Measurements from ENCODE around the gene UBE2M.

The UBE2M gene

GRCh38 chr19:58566989-58567388 is 8.6 kb upstream of the UBE2M start:
- ATAC-seq (replicated peaks; ENCODE audit: extremely low read depth, poor library complexity, severe bottlenecking) (no peak), DNase-seq (ENCODE audit: low spot score in 2 of 2) (no peak)
- H3K4me1 Mint-ChIP-seq = peaks cover 23% of the 10 kb centered on the region

DNA sequence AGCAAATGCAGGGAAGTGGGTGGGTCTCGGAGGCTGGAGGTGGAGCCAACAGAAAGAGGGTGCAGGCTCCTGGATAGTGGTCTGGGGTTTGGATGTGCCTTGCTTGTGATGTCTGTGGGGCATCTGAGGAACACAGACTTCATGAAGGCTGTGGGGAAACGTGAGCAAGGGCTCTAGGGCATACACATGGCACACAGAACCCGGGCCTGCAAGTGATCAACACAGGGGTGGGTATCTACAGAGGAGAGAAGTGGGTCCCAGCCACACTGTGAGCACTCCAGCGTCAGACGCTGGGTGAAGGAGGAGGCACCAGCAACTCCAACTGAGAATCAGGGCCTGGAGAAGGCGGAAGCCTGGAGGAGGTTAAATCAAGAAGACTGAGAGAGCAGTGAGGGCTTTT is 5.4 kb upstream of the UBE2M start:
- peaks cover 43% of the 10 kb centered on the region for H3K4me1 Mint-ChIP-seq
- H3K27ac Mint-ChIP-seq (ENCODE audit: low read depth) = no peak overlapping the region
- DNase-seq (ENCODE audit: low spot score in 2 of 2) (no peak), ATAC-seq (replicated peaks; ENCODE audit: extremely low read depth, poor library complexity, severe bottlenecking) (no peak)
- peaks cover 19% of the 10 kb centered on the region for H3K36me3 Mint-ChIP-seq (ENCODE audit: insufficient read depth)
- H3K9me3 Mint-ChIP-seq = no peaks in the 10 kb centered on the region
- peak overlapping the region; percentile 16 for H3K4me3 Mint-ChIP-seq
- H3K27me3 Mint-ChIP-seq = no peaks in the 10 kb centered on the region

More at GRCh38 chr19:58566989-58567388, 8.6 kb upstream of the UBE2M start:
- Mint-ChIP-seq H3K27ac (ENCODE audit: low read depth) (no peak overlapping the region), H3K27me3 (no peaks in the 10 kb centered on the region), H3K4me3 (no peak overlapping the region), H3K36me3 (ENCODE audit: insufficient read depth) (peaks cover 11% of the 10 kb centered on the region), H3K9me3 (no peaks in the 10 kb centered on the region)

DNA sequence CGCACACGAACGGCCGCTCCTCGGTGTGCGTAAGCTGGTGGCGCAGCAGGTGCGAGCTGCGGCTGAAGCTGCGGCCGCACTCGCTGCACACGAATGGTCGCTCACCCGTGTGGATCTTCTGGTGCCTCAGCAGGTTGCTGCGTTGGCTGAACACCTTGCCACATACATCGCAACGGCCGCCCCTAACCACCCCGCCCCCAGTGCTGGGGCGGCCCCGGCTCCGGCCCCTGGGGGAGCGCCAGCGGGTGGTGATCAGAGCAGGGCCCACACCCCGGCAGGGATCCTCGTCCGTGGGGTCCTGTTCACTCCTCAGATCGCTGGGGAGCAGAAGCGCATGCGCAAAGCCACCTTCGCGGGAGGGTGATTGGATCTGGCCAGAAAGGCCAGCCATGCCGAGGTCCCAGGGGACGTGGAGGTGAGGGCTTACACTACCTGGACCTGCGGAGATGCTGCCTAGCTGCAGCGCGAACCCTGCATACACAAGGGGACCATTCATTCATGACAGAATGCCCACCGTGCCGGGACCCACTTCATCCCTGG is 4.7 kb upstream of the UBE2M start:
- no peaks in the 10 kb centered on the region for H3K27me3 Mint-ChIP-seq
- no peak for DNase-seq (ENCODE audit: low spot score in 2 of 2)
- H3K4me3 Mint-ChIP-seq = peak overlapping the region; percentile 96
- ATAC-seq (replicated peaks; ENCODE audit: extremely low read depth, poor library complexity, severe bottlenecking) = no peak
- H3K27ac Mint-ChIP-seq (ENCODE audit: low read depth) = no peak overlapping the region
- peaks cover 42% of the 10 kb centered on the region for H3K4me1 Mint-ChIP-seq
- H3K36me3 Mint-ChIP-seq (ENCODE audit: insufficient read depth) = peaks cover 23% of the 10 kb centered on the region
- H3K9me3 Mint-ChIP-seq = no peaks in the 10 kb centered on the region

DNA sequence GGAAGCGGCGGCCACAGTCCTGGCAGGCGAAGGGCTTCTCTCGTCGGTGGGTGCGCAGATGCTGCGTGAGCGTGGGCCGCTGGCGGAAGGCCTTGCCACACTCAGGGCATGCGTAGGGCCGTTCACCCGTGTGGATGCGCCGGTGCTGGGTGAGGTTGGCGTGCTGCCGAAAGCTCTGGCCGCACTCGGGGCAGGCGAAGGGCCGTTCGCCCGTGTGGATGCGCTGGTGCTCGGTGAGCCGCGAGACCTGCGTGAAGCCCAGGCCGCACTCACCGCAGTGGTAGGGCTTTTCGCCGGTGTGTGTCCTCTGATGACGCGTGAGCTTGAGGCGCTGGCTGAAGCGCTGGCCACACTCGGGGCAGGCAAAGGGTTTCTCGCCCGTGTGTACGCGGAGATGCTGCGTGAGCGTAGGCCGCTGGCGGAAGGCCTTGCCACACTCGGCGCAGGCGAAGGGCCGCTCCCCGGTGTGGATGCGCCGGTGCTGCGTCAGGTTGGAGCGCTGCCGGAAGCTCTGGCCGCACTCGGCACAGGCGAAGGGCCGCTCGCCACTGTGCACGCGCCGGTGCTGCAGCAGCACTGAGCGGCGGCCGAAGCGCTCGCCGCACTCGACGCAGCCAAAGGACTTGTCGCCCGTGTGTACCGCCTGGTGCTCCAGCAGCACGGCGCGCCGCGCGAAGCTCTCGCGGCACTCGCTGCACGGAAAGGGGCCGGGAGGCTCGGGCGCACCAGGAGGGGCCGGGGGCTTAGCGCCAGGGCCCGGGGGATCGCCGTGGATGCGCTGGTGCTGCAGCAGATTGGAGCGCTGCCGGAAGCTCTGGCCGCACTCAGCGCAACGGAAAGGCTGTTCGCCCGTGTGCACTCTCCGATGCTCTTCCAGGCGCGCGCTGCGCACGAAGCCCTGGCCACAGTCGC is 4.0 kb upstream of the UBE2M start:
- H3K36me3 Mint-ChIP-seq (ENCODE audit: insufficient read depth) = peaks cover 28% of the 10 kb centered on the region
- H3K27me3 Mint-ChIP-seq = no peaks in the 10 kb centered on the region

GRCh38 chr19:58561373-58562121 is 3.1 kb upstream of the UBE2M start:
- H3K4me1 Mint-ChIP-seq = peaks cover 56% of the 10 kb centered on the region
- peaks cover 32% of the 10 kb centered on the region for H3K36me3 Mint-ChIP-seq (ENCODE audit: insufficient read depth)
- ATAC-seq (replicated peaks; ENCODE audit: extremely low read depth, poor library complexity, severe bottlenecking) (no peak), DNase-seq (ENCODE audit: low spot score in 2 of 2) (no peak)
- no peaks in the 10 kb centered on the region for H3K27me3 Mint-ChIP-seq
- H3K27ac Mint-ChIP-seq (ENCODE audit: low read depth) = no peak overlapping the region
- H3K4me3 Mint-ChIP-seq = peak overlapping the region; percentile 96
- H3K9me3 Mint-ChIP-seq = no peaks in the 10 kb centered on the region

More for the DNA sequence above, 4.0 kb upstream of the UBE2M start:
- no peak overlapping the region for H3K27ac Mint-ChIP-seq (ENCODE audit: low read depth)
- no peaks in the 10 kb centered on the region for H3K9me3 Mint-ChIP-seq
- H3K4me3 Mint-ChIP-seq = peak overlapping the region; percentile 96
- peaks cover 48% of the 10 kb centered on the region for H3K4me1 Mint-ChIP-seq
- DNase-seq (ENCODE audit: low spot score in 2 of 2) (no peak), ATAC-seq (replicated peaks; ENCODE audit: extremely low read depth, poor library complexity, severe bottlenecking) (no peak)

DNA sequence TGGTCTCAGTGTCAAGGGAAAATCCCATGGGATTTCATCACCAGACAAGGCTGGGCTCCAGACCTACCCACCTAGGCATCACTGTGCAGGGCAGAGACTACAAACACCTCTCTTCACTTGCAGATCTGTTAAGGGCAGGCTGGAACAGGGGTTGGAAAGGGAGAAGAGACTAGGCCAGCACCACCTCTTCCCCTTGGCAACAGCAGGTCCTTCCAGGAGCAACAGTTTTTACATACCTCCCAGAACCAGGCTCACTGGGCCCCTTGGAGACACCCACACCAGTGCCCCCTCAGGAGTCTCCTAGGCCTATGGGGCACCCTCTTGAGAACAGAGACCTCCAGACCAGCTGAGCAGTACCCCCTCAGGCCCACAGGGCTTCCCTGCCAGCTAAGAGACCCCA is 2.5 kb upstream of the UBE2M start:
- no peak for ATAC-seq (replicated peaks; ENCODE audit: extremely low read depth, poor library complexity, severe bottlenecking)
- DNase-seq (ENCODE audit: low spot score in 2 of 2) = no peak
- peak overlapping the region; percentile 13 for H3K27ac Mint-ChIP-seq (ENCODE audit: low read depth)
- H3K36me3 Mint-ChIP-seq (ENCODE audit: insufficient read depth) = peaks cover 32% of the 10 kb centered on the region
- peak overlapping the region; percentile 96 for H3K4me3 Mint-ChIP-seq
- no peaks in the 10 kb centered on the region for H3K27me3 Mint-ChIP-seq
- H3K9me3 Mint-ChIP-seq = no peaks in the 10 kb centered on the region
- H3K4me1 Mint-ChIP-seq = peaks cover 62% of the 10 kb centered on the region

DNA sequence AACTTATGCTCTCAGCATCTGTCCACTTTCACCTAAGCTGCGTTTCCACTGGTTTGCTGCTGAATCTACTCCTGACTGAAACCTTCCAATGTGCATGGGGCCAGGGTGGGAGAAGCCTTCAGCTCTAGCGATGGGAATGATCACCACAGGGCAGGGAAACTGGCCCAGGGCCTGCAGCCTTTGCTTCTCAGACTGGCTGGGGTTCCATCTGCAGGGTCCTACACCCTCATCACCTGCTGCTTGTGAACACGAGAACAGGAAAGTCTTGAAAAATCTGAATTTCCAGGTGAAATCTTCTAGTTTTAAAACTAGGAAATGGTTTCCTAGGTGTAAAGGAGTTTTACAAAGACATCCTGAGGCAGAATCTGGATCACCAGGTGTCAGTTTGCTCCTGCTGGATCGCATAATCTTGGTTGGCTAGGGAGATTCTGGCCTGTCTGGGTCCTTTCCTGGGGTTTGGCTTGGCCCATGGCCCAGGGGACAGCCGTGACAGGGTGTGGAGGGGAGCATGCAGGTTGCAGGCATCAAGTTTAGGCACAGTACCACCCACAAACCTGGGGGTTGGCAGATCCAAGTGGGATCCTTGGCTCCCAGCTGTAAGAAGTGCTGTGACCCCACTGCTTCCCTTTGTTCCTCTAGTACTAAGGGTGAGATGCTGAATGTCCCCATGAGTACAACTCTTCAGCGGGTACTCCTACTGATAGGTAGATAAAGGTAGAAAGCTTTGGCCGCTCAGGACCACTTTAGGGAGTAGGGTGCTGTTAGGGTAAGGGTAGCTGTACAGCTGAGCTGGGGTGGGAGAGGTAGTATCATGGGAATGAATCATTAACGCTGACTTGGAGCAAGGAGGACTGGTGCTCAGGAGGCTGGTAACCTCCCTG is 1.8 kb upstream of the UBE2M start:
- Mint-ChIP-seq H3K36me3 (ENCODE audit: insufficient read depth) (peaks cover 29% of the 10 kb centered on the region), H3K4me3 (peak overlapping the region; percentile 96), H3K9me3 (no peaks in the 10 kb centered on the region), H3K4me1 (peaks cover 65% of the 10 kb centered on the region), H3K27me3 (no peaks in the 10 kb centered on the region), H3K27ac (ENCODE audit: low read depth) (peak overlapping the region; percentile 94)
- no peak for DNase-seq (ENCODE audit: low spot score in 2 of 2)
- ATAC-seq (replicated peaks; ENCODE audit: extremely low read depth, poor library complexity, severe bottlenecking) = no peak

DNA sequence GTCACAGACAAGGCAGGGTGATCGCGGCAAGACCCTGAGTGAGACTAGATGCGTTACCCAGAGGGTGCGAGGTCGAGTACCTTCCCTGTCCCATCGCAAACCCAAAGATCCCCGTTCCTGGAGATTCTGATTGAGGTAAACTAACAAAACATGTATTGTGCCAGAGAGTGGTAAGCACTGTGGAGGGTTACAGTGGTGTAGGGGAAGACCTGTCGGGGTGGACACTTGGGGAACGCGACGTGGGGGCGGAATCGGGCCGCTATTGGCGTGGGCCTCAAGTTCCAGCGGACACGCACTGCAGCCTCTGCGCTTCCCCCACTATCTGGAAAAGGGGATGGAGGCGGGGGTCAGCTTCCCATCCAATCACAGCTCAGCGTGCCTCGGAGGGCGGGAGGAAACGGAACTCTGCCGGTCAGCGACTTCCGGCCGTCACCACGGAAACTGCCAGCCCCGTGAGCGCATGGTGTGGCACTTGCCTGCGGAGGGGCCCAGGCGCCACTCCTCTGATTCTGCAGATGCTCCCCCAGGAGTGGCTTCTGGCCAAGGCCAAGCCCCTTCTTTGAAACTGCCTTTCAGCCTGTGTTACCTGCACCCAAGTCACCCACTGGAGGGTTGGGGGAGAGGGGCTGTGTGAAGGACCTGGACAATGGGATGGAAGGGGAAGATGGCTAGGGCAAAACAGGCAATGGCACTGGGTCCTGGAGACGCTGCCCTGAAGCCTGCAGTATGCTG is 1.0 kb upstream of the UBE2M start:
- Mint-ChIP-seq H3K27ac (ENCODE audit: low read depth) (peak overlapping the region; percentile 94), H3K36me3 (ENCODE audit: insufficient read depth) (peaks cover 36% of the 10 kb centered on the region), H3K4me3 (peak overlapping the region; percentile 96), H3K4me1 (peaks cover 72% of the 10 kb centered on the region), H3K9me3 (no peaks in the 10 kb centered on the region), H3K27me3 (no peaks in the 10 kb centered on the region)
- ATAC-seq (replicated peaks; ENCODE audit: extremely low read depth, poor library complexity, severe bottlenecking) = no peak
- DNase-seq (ENCODE audit: low spot score in 2 of 2) = no peak

DNA sequence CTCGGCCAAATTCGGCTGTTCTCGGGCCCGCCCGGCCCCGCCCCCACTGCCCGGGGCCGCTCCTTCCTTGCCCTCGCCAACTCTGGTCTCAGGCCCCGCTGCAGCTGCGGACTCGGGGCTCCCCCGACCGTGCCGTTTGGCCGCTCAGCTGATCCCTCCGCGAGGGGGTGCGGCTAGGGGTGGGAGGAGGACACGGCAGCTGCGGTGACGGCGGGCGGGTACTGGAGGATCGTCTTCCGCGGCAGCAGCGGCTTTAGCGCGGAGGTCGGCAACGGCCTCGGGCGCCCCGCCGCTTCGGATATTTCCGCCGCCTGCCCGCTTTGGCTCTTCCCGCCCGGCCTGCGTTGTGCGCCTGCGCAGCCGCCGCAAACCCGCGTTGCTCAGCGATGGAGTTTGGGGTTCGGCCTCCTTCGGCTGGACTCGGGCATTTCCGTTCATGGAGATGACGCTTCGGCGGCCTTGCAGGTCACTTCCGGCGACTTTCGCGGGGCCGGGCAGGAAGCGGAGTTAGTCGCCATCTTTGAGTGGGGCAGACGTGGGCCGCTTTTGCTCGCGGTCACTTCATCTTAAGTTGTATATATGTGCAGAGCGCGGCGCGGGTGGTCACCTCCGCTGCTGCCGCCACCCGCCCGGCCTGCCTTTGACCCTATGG is 338 bp upstream of the UBE2M start:
- ATAC-seq (replicated peaks; ENCODE audit: extremely low read depth, poor library complexity, severe bottlenecking) = peak; percentile 70
- peaks cover 37% of the 10 kb centered on the region for H3K36me3 Mint-ChIP-seq (ENCODE audit: insufficient read depth)
- H3K9me3 Mint-ChIP-seq = no peaks in the 10 kb centered on the region
- peak overlapping the region; percentile 96 for H3K4me3 Mint-ChIP-seq
- peaks cover 76% of the 10 kb centered on the region for H3K4me1 Mint-ChIP-seq
- H3K27me3 Mint-ChIP-seq = no peaks in the 10 kb centered on the region
- peak overlapping the region; percentile 94 for H3K27ac Mint-ChIP-seq (ENCODE audit: low read depth)
- peak; percentile 100 for DNase-seq (ENCODE audit: low spot score in 2 of 2)

DNA sequence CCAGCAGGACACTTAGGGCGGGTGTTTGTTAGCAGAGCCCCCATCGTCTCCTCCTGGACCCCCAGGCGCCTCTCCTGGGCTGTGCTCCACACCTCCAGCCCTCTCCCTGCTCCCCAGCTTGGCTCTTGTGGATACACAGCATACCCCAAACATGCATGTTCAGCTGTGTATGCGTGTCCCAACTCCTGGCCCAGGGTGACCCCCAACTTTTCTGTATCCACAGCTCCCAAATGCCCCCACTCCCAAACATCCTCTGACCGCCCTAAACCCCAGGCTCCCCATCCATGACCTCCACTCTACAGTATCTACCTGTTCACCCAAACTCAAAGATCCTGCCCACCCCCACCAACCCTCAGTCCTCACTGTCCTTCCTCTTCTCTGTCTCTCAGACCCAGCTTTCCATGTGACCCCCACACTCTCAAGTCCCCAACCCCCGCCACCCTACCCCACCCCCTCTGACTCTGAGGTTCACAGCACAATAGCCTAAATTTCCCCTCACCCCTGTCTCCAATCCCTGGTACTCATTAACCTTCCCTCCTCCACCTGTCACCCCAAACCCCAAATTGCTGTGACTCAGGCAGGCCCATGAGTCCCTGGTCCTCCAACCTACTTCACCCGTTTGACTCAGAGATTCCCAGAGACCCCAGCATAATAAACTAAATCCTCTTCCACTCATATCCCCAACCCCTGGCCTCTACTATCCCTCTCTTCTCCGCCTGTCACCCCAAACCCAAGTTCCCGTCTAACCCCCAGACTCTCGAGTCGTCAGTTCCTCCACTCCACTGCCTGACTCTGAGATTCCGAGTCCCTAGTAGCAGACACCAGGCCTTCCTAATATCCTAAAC is 968 bp downstream of the UBE2M start:
- no peak for DNase-seq (ENCODE audit: low spot score in 2 of 2)
- peak overlapping the region; percentile 96 for H3K4me3 Mint-ChIP-seq
- peaks cover 80% of the 10 kb centered on the region for H3K4me1 Mint-ChIP-seq
- no peaks in the 10 kb centered on the region for H3K27me3 Mint-ChIP-seq
- ATAC-seq (replicated peaks; ENCODE audit: extremely low read depth, poor library complexity, severe bottlenecking) = no peak
- no peaks in the 10 kb centered on the region for H3K9me3 Mint-ChIP-seq
- H3K27ac Mint-ChIP-seq (ENCODE audit: low read depth) = peak overlapping the region; percentile 94
- peaks cover 37% of the 10 kb centered on the region for H3K36me3 Mint-ChIP-seq (ENCODE audit: insufficient read depth)

Measured in central memory CD8-positive, alpha-beta T cell (primary cell).